Mesenchymal stem cell (in vitro differentiated cells and primary cell): Measurements from ENCODE around the gene LRRC26.

ENCODE experiments used
- DNase-seq: peaks from one replicate; pipeline ENCODE4 v3.0.0-alpha.2; 2013
- H2AFZ ChIP-seq: one replicate; pipeline ENCODE4 v1.6.1; 2013; ENCODE audit warnings: low read depth, mild to moderate bottlenecking, control low read depth, inconsistent platforms, low read length, moderate library complexity
- H2AK5ac ChIP-seq: 2 replicates; pipeline ENCODE4 v1.6.1; 2013; ENCODE audit warnings: low read length, moderate library complexity, mild to moderate bottlenecking, inconsistent platforms; ENCODE audit not compliant: severe bottlenecking
- H2BK120ac ChIP-seq: one replicate; pipeline ENCODE4 v1.6.1; 2013; ENCODE audit warnings: low read depth, mild to moderate bottlenecking, inconsistent platforms, low read length, moderate library complexity
- H2BK12ac ChIP-seq, 2 experiments: one replicate each; pipeline ENCODE4 v1.6.1; 2013; ENCODE audit warnings: inconsistent platforms in 2 of 2, low read length in 2 of 2, mild to moderate bottlenecking in 2 of 2, moderate library complexity in 2 of 2, control low read depth in 1 of 2
- H2BK15ac ChIP-seq: one replicate; pipeline ENCODE4 v1.6.1; 2013; ENCODE audit warnings: mild to moderate bottlenecking, low read depth, inconsistent platforms; ENCODE audit not compliant: poor library complexity, severe bottlenecking
- H2BK5ac ChIP-seq: 2 replicates; pipeline ENCODE4 v1.6.1; 2013; ENCODE audit warnings: low read depth, mild to moderate bottlenecking, low read length, control low read depth, inconsistent platforms; ENCODE audit not compliant: poor library complexity, severe bottlenecking
- H3K14ac ChIP-seq, 2 experiments: one replicate each; pipeline ENCODE4 v1.6.1; 2013; ENCODE audit warnings: inconsistent platforms in 2 of 2, low read length in 2 of 2, control low read depth in 1 of 2, mild to moderate bottlenecking in 1 of 2, moderate library complexity in 1 of 2
- H3K18ac ChIP-seq, 2 experiments: one replicate each; pipeline ENCODE4 v1.6.1; 2013; ENCODE audit warnings: inconsistent platforms in 2 of 2, low read length in 2 of 2, control low read depth in 1 of 2, low read depth in 1 of 2, mild to moderate bottlenecking in 1 of 2
- H3K23ac ChIP-seq, 2 experiments: one replicate each; pipeline ENCODE4 v1.6.1; 2013; ENCODE audit warnings: inconsistent platforms in 2 of 2, low read length in 2 of 2, mild to moderate bottlenecking in 2 of 2, moderate library complexity in 2 of 2, control low read depth in 1 of 2
- H3K27ac ChIP-seq: 2 replicates; pipeline ENCODE4 v1.5.1; 2013; ENCODE audit warnings: mild to moderate bottlenecking, moderate library complexity, low read length, control low read depth, inconsistent platforms; ENCODE audit not compliant: poor library complexity, severe bottlenecking
- H3K27me3 ChIP-seq, 2 experiments: 2 replicates each; pipeline versions ENCODE4 v1.6.1 to v1.7.0; 2013; ENCODE audit warnings: low read length in 2 of 2, mild to moderate bottlenecking in 2 of 2, moderate library complexity in 2 of 2, control low read depth in 1 of 2, inconsistent platforms in 1 of 2; ENCODE audit not compliant: control insufficient read depth in 1 of 2, insufficient read depth in 1 of 2
- H3K36me3 ChIP-seq, 2 experiments: 2 replicates each; pipeline versions ENCODE4 v1.6.1 to v1.7.0; 2013; ENCODE audit warnings: low read length in 2 of 2, control low read depth in 1 of 2, inconsistent platforms in 1 of 2, low read depth in 1 of 2, mild to moderate bottlenecking in 1 of 2; ENCODE audit not compliant: insufficient read depth in 2 of 2, control insufficient read depth in 1 of 2
- H3K4ac ChIP-seq, 2 experiments: one replicate each; pipeline ENCODE4 v1.6.1; 2013; ENCODE audit warnings: inconsistent platforms in 2 of 2, low read length in 2 of 2, mild to moderate bottlenecking in 2 of 2, moderate library complexity in 2 of 2, control low read depth in 1 of 2, low read depth in 1 of 2
- H3K4me1 ChIP-seq: 2 replicates; pipeline ENCODE4 v1.6.1; 2013; ENCODE audit warnings: low read depth, low read length, control low read depth; ENCODE audit not compliant: control insufficient read depth, insufficient read depth
- H3K4me2 ChIP-seq: 2 replicates; pipeline ENCODE4 v1.6.1; 2013; ENCODE audit warnings: low read length, mild to moderate bottlenecking, inconsistent platforms; ENCODE audit not compliant: poor library complexity, severe bottlenecking
- H3K4me3 ChIP-seq, 2 experiments: 2 replicates each; pipeline versions ENCODE4 v1.5.1 to v1.7.0; 2013; ENCODE audit warnings: low read length in 2 of 2, mild to moderate bottlenecking in 2 of 2, control low read depth in 1 of 2, low read depth in 1 of 2; ENCODE audit not compliant: insufficient read depth in 1 of 2
- H3K79me1 ChIP-seq: replicated peaks from 2 replicates; pipeline ENCODE4 v1.6.1; 2013; ENCODE audit warnings: mild to moderate bottlenecking, control low read depth, low read length, inconsistent platforms; ENCODE audit not compliant: poor library complexity, severe bottlenecking
- H3K9ac ChIP-seq: 2 replicates; pipeline ENCODE4 v1.7.0; 2013; ENCODE audit warnings: mild to moderate bottlenecking, low read length, moderate library complexity
- H3K9me3 ChIP-seq: 2 replicates; pipeline ENCODE4 v1.7.0; 2013; ENCODE audit warnings: mild to moderate bottlenecking, low read length; ENCODE audit not compliant: control insufficient read depth
- H4K8ac ChIP-seq: one replicate; pipeline ENCODE4 v1.6.1; 2013; ENCODE audit warnings: inconsistent platforms, mild to moderate bottlenecking, low read length, moderate library complexity
- H4K91ac ChIP-seq: one replicate; pipeline ENCODE4 v1.6.1; 2013; ENCODE audit warnings: mild to moderate bottlenecking, low read length, inconsistent platforms
- WGBS: methylation state at CpG from one replicate; pipeline ENCODE4 v1.1.7; 2013; ENCODE audit warnings: mixed read lengths; 5-methylcytosine and 5-hydroxymethylcytosine counted together

LRRC26 gene

GRCh38 chr9:137201205-137201868, 31.5 kb upstream of the LRRC26 start:
- H3K79me1 ChIP-seq: peaks cover 32% of the 10 kb centered on the region
- no peak overlapping the region for H3K27ac ChIP-seq
- peak overlapping the region; percentile 93 for H4K8ac ChIP-seq
- H2BK15ac ChIP-seq: no peak overlapping the region
- DNase-seq: no peak
- peak overlapping the region; percentile 40 for H4K91ac ChIP-seq
- peak overlapping the region in 1 of 2 experiments; percentile 87 for H3K14ac ChIP-seq
- H2AK5ac ChIP-seq: no peak overlapping the region
- H3K9ac ChIP-seq: peak overlapping the region; percentile 87
- H2BK12ac ChIP-seq: no peak overlapping the region
- peaks cover 53% of the 10 kb centered on the region for H3K4me1 ChIP-seq
- H3K9me3 ChIP-seq: no peaks in the 10 kb centered on the region
- peak overlapping the region; percentile 94 for H3K4me2 ChIP-seq
- H2AFZ ChIP-seq: peak overlapping the region; percentile 91
- H3K4ac ChIP-seq: peak overlapping the region; percentile 3 to 65
- no peak overlapping the region for H2BK120ac ChIP-seq
- peak overlapping the region; percentile 74 to 88 for H3K4me3 ChIP-seq
- WGBS: 31% methylated on average over 21 of the region's 23 CpGs
- peaks cover 3 to 5% of the 10 kb centered on the region in 2 experiments for H3K36me3 ChIP-seq
- H3K23ac ChIP-seq: peak overlapping the region in 1 of 2 experiments; percentile 67
- peak overlapping the region; percentile 75 to 97 for H3K18ac ChIP-seq
- no peak overlapping the region for H2BK5ac ChIP-seq
- no peaks in the 10 kb centered on the region for H3K27me3 ChIP-seq

- peak within 1 kb of the TSS in 1 of 2 experiments; percentile 67 for H3K23ac ChIP-seq
- H3K18ac ChIP-seq: peak within 1 kb of the TSS; percentile 75 to 97
- WGBS: 2% methylated on average over 75 of the region's 118 CpGs
- peak within 1 kb of the TSS; percentile 3 to 65 for H3K4ac ChIP-seq
- peak within 1 kb of the TSS; percentile 93 for H4K8ac ChIP-seq
- peak within 1 kb of the TSS in 1 of 2 experiments; percentile 87 for H3K14ac ChIP-seq
- H3K4me2 ChIP-seq: peak within 1 kb of the TSS; percentile 94
- peak within 1 kb of the TSS; percentile 17 for H2BK15ac ChIP-seq
- peak within 1 kb of the TSS; percentile 87 for H3K9ac ChIP-seq
- no peak within 1 kb of the TSS for H2BK5ac ChIP-seq
- H2AK5ac ChIP-seq: no peak within 1 kb of the TSS
- H4K91ac ChIP-seq: peak within 1 kb of the TSS; percentile 40
- no peak within 1 kb of the TSS for H3K27ac ChIP-seq
- H3K36me3 ChIP-seq: peaks cover 3 to 9% of the 10 kb centered on the region in 2 experiments
- no peaks in the 10 kb centered on the region for H3K27me3 ChIP-seq
- DNase-seq: peak; percentile 99
- H2BK12ac ChIP-seq: no peak within 1 kb of the TSS
- H2AFZ ChIP-seq: peak within 1 kb of the TSS; percentile 91
- peaks cover 54% of the 10 kb centered on the region for H3K4me1 ChIP-seq
- H3K4me3 ChIP-seq: peak within 1 kb of the TSS; percentile 74 to 88
- peaks cover 30% of the 10 kb centered on the region for H3K79me1 ChIP-seq
- H3K9me3 ChIP-seq: no peaks in the 10 kb centered on the region
- peak within 1 kb of the TSS; percentile 8 for H2BK120ac ChIP-seq
These were observed 30.7 kb upstream of the LRRC26 start, which contains the start of gene TPRN for GRCh38 chr9:137200311-137201204. TPRN (minus strand) TSS chr9:137200741; CDS start chr9:137200711, 30 bp downstream.

- peak overlapping the region; percentile 87 for H3K4me2 ChIP-seq
- peaks cover 31% of the 10 kb centered on the region for H3K79me1 ChIP-seq
- H3K9me3 ChIP-seq: no peaks in the 10 kb centered on the region
- WGBS: 32% methylated on average over 29 of the region's 51 CpGs
- H2BK12ac ChIP-seq: no peak overlapping the region
- peak overlapping the region in 1 of 2 experiments; percentile 44 for H3K4ac ChIP-seq
- H4K8ac ChIP-seq: no peak overlapping the region
- H2AFZ ChIP-seq: no peak overlapping the region
- peak overlapping the region in 1 of 2 experiments; percentile 53 for H3K14ac ChIP-seq
- H3K9ac ChIP-seq: peak overlapping the region; percentile 57
- peak overlapping the region; percentile 17 for H2BK15ac ChIP-seq
- peaks cover 3 to 18% of the 10 kb centered on the region in 2 experiments for H3K36me3 ChIP-seq
- H3K18ac ChIP-seq: no peak overlapping the region
- no peak for DNase-seq
- no peak overlapping the region for H2AK5ac ChIP-seq
- no peak overlapping the region for H4K91ac ChIP-seq
- H2BK120ac ChIP-seq: peak overlapping the region; percentile 8
- H3K27me3 ChIP-seq: no peaks in the 10 kb centered on the region
- H3K4me1 ChIP-seq: peaks cover 58% of the 10 kb centered on the region
- H3K4me3 ChIP-seq: peak overlapping the region; percentile 71 to 74
- H3K23ac ChIP-seq: peak overlapping the region in 1 of 2 experiments; percentile 73
- H2BK5ac ChIP-seq: no peak overlapping the region
- no peak overlapping the region for H3K27ac ChIP-seq
These were observed 29.7 kb upstream of the LRRC26 start for GRCh38 chr9:137199411-137200121.
